GM13976 (cell line): Measurements from ENCODE around the gene TRIM2.

Experiments
- DNase-seq: peaks from one replicate; pipeline ENCODE4 v3.0.0; 2012; ENCODE audit warnings: low spot score
- in situ Hi-C: fragments of 300-500 bp; cut with MboI; formaldehyde crosslinking; loops from one replicate; pipeline ENCODE4 v1.12.0; 2022; ENCODE audit warnings: low sequenced_read_pairs, mixed read lengths, inconsistent platforms; ENCODE audit not compliant: unreplicated experiment
- TF ChIP-seq, protein P1 (sequence below): IDR thresholded peaks from 2 replicates; pipeline ENCODE4 v1.5.1; 2012; ENCODE audit warnings: borderline replicate concordance, mild to moderate bottlenecking; ENCODE audit not compliant: insufficient read depth; ENCODE audit errors: extremely low read depth, missing control alignments, control extremely low read depth

Gene TRIM2

DNA sequence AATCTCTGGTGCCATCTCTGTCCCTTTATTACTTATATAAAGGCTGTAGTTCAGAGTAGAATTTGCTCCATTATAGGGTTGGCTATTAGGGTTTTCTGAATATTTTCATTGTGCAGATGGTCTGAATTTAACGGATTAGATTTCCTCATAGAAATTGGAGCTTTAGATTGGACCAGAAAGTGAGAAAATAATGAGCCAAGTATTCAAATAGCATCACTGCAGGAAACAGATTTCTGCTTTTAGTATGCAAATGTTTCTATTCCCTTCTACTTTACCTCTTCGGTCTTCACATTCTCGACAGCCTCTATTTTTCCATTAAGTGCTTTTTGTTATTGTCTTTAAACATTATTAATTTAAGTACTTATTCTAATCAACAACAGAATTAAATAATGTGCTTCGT, 55.4 kb downstream of the TRIM2 start:
- in situ Hi-C loops, result no loop called here
- no peak for DNase-seq
- TF ChIP-seq, protein P1, sequence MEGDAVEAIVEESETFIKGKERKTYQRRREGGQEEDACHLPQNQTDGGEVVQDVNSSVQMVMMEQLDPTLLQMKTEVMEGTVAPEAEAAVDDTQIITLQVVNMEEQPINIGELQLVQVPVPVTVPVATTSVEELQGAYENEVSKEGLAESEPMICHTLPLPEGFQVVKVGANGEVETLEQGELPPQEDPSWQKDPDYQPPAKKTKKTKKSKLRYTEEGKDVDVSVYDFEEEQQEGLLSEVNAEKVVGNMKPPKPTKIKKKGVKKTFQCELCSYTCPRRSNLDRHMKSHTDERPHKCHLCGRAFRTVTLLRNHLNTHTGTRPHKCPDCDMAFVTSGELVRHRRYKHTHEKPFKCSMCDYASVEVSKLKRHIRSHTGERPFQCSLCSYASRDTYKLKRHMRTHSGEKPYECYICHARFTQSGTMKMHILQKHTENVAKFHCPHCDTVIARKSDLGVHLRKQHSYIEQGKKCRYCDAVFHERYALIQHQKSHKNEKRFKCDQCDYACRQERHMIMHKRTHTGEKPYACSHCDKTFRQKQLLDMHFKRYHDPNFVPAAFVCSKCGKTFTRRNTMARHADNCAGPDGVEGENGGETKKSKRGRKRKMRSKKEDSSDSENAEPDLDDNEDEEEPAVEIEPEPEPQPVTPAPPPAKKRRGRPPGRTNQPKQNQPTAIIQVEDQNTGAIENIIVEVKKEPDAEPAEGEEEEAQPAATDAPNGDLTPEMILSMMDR, result no peak

DNA sequence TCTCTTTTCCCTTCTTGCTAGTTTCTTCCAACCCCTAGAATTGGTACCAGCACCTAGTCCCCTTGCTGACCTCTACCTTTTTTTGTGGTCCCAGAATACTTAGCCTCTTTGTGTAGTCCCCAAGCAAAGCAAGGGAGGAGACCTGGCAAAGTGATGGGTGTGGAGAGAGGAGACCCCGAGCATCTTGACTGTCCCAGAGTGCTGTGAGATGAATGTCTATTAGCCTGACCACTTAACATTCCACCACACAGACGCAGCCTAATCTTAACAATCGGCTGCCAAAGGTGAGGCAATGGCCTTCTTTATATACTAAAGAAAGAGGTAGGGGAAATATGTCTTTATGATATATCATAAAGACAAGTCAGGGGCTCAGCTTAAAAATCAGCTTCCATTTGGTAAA, 55.9 kb downstream of the TRIM2 start:
- TF ChIP-seq, protein P1, result no peak
- DNase-seq, result no peak
- in situ Hi-C loops, result no loop called here

DNA sequence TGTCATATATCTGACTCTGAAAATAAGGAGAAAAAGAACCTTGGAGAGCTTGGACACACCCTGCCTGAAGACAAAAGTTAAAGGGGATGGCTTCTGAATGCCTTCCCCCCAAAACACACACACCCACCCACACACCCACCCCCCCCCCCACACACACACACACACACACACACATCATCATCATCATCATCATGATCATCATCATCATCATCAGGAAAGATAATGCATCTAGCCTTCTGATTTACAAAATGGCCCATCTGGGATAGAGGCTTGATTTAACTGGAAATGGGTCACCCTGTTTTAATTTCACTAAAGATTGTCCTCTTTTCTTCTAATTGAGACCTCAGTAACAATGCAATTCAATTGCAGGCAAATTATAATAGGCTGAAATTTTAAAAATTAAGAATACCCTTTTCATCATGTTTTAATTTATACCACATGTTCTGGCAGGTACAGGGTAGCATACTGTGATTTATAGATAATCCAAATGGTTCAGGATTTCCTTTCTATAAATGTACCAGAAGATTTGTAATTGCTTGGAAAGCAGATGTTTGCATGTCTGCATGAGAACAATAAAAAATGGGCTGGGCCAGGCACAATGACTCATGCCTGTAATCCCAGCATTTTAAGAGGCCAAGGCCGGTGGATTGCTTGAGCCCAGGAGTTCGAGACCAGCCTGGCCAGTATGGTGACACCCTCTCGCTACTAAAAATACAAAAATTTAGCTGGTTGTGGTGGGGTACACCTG, 56.5 kb downstream of the TRIM2 start:
- DNase-seq, result no peak
- in situ Hi-C loops, result no loop called here
- TF ChIP-seq, protein P1, result no peak

DNA sequence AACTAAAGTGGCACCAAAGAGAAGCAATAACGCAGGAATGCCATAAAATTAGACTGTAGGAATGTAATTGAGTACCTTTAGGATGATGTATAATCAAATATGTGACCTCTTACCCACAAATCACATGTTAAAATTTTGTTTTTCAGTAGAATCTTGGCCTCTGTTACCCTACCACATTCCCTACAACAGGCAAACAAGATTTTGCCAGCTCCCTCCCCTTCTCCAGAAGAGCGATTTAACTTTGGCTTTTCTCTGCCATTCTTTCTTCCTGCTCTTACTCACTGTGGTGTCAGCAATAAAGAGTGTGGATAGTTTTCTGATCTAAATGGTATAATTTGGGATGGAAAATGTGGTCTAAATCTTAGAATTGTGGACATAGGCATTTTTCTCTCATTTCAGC, 57.2 kb downstream of the TRIM2 start:
- TF ChIP-seq, protein P1, result no peak
- in situ Hi-C loops, result no loop called here
- DNase-seq, result no peak

DNA sequence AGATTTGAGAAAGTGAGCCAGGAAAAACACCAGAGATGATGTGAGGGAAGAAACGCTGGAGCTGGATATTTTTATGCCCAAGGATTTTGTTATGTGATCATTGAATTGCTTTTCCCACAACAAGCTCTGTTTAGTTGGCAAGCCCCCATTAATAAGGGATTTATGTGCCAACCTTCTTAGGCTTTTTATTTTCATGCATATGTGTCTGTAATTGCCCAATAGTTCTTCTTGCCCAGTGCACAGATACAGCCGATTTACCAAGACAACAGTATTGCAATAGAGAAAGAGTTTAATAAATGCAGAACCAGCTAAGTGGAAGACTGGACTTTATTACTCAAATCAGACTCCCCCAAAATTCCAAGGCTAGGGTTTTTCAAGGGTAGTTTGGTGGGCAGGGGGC, 57.7 kb downstream of the TRIM2 start:
- in situ Hi-C loops, result no loop called here
- DNase-seq, result no peak
- TF ChIP-seq, protein P1, result no peak

DNA sequence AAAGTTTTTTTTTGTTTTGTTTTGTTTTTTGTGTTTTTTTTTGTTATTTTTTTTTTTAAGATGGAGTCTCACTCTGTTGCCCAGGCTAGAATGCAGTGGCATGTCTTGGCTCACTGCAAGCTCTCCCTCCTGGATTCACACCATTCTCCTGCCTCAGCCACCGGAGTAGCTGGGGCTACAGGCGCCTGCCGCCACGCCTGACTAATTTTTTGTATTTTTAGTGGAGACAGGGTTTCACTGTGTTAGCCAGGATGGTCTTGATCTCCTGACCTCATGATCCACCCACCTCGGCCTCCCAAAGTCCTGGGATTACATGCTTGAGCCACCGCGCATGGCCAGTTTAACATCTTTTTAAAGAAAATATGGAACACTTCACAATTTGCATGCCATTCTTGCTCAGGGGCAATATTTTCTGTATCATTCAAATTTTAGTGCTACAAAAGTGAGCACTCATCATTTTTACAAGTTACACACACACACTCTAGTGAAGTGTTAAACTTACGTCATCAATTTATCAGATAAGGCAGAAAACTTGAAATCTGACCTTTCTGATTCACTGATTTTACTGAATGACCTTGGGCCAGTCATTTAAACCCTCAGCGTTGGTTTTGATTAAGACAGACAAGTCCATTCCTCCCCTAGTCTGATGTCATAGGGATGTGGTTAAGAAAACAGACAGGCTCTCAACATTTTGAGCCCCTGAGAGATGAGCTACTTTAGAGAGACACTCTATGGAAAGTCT, 61.2 kb downstream of the TRIM2 start:
- in situ Hi-C loops, result no loop called here
- DNase-seq, result no peak
- TF ChIP-seq, protein P1, result no peak
